ENCODE data around the gene FOXP1.
"Not testable (repeated sequence)": the region's sequence is repeated elsewhere in the genome, so short reads cannot be mapped to it uniquely, and the experiment has no call there.

The FOXP1 gene

DNA sequence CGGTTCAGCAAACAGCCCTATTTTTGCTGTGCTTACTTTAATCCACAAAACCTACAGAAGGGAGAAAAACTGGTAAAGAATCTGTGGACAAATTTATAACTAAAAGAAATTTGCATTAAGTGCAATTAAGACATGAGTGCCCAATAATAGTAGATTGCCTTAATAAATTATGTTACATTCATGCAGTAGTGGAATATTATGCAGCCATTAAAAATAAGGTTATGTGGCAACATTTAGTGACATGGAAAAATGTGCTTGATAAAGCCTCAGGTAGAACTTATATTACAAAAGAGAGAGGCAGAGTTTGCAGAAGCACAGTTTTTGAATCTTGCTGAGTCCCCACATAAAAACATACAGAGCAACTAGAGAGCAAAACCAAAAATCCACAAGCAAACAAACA is 253.0 kb downstream of the FOXP1 start:
- DNase-seq (ENCODE audit: low read depth in 3 of 3) = no peak

DNA sequence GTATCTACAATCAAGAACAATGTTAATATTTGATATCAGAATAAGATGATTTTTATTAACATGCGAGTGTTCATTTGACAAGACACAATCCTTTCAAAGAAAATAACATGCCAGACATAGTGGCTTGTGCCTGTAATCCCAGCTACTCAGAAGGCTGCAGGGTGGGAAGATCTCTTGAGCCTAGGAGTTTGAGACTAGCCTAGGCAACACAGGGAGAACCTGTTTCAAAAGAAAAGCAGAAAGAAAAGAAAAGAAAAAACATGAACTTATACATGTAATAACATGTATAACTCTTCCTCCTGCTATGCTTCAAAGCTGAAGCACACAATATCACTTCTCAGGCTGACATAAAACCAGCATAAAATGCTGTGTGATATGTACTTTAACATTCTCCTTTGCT is 253.7 kb downstream of the FOXP1 start:
- no peak for DNase-seq (ENCODE audit: low read depth in 3 of 3)

DNA sequence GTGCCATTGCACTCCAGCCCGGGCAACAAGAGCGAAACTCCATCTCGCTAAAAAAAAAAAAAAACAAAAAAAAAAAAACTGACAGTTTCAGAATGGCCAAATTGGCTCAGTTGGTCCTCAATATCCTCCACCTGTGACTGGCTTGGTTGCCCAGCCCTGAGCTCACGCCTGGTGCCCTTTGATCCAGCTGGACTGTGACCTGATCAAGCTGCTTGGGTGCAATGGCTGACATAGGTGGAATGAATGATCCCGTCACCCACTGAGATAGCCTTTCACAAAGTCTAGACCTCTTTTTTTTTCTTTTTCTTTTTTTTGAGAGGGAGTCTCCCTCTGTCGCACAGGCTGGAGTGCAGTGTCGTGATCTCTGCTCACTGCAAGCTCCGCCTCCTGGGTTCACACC is 254.6 kb downstream of the FOXP1 start:
- no peak for DNase-seq (ENCODE audit: low read depth in 3 of 3)

DNA sequence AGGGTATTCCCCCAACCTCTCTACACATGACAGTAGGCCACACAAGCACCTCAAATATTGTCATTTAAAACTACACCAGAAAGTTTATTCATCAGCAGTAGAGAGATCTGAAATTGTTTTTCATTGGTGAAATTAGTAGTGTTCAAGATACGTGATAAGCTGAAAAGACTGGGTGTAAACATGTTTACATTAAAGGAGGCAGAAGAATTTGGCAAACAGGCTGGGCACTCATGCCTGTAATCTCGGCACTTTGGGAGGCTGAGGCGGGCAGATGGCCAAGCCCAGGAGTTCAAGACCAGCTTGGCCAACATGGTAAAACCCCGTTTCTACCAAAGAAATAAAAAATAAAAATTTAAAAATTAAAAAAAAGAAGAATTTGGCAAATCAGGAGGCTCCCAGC is 255.6 kb downstream of the FOXP1 start:
- DNase-seq (ENCODE audit: low read depth in 3 of 3) = no peak

DNA sequence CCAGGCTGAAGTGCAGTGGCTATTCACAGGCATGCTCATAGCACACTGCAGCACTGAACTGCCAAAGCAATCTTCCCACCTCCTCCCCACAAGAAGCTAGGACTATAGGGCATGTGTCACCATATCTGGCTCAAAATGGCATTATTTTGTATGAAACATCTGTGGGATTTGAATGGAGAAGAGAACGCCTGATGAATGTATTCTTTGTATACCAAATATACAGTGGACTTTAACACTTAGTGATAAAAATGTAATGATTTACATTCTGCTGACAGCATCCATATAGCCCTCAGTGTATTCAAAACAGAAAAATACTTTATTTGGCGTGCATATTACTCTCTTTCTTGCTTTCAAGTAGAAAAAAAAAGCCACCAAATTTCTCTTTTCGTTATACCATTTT is 257.8 kb downstream of the FOXP1 start:
- no peak for DNase-seq (ENCODE audit: low read depth in 3 of 3)

DNA sequence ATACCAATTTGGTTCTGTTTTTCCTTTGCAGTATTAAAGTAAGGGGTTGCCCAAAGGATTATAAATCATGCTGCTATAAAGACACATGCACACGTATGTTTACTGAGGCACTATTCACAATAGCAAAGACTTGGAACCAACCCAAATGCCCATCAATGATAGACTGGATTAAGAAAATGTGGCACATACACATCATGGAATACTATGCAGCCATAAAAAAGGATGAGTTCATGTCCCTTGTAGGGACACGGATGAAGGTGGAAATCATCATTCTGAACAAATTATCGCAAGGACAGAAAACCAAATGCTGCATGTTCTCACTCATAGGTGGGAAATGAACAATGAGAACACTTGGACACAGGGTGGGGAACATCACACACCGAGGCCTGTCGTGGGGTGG is 259.3 kb downstream of the FOXP1 start:
- not testable (repeated sequence) for DNase-seq (ENCODE audit: low read depth in 3 of 3)

DNA sequence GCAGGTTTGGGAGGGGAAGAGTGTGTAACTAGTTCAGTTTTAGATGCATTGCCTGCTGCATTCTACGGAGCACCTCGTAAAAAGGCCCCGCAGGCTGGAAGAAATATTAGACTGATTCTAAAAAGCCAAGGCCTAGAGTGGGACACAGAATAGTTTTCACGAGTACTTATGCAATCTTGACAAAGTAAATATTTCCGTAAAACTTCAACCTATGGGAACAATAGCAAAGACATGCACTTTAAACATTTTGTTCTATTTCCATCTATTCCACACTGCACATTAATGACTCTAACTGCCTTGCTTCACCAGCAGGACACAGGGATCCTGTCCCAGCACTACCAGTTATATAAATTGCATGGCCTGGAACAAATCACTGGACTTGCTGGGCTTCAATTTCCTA is 260.0 kb downstream of the FOXP1 start:
- DNase-seq (ENCODE audit: low read depth in 3 of 3) = no peak

DNA sequence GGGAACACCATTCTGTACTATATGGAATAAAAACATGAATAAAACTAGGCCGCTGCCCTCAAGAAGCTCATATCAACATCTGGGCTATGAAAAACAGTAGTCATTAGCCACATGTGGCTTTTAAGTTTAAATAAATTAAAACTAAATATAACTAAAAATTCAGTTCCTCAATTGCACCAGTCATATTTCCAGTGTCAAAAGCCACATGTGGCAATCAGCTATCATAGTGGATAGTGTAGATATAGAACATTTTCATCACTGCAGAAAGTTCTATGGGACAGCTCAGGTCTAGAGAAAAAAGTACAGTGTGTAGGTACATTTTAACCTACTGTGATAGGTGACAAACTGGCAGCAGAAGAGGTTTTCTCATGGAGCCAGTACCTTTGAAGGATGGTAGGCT is 261.4 kb downstream of the FOXP1 start:
- DNase-seq (ENCODE audit: low read depth in 3 of 3) = no peak

DNA sequence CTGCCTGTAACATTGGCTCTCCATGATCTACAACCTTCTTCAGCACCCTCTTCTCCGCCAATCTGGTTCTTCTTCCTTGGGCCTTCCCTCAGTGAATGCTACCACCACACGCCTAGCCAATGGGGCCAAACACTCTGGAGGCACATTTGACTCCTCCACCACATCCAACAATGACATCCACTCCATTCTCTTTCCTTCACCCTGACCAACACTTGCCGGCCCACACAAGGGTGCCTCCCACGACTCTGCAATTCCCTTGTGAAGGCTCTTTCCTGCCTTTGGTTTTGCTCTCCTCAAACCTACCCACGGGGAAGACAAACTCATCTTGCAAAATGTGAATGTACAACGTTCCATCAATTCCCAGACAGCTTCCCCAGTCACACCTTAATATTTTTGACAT is 263.8 kb downstream of the FOXP1 start:
- DNase-seq (ENCODE audit: low read depth in 3 of 3) = no peak

DNA sequence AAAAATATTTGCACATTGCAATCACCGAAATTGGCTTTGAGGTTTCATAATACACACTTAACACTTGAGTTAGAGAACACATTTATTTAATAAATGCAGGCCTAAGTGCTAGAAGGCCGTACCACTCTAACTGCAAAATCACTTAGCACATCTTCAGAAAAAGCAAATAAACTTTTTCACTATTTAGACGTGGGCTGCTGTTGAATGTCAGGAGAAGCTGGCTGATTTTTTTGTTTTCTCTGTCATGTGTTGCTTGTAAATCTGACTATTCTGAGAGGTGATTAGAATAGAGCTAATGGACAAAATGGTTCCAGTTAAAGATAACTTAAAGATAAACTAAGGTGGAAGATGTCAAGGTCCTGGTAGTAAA is 265.1 kb downstream of the FOXP1 start:
- no peak for DNase-seq (ENCODE audit: low read depth in 3 of 3)

DNA sequence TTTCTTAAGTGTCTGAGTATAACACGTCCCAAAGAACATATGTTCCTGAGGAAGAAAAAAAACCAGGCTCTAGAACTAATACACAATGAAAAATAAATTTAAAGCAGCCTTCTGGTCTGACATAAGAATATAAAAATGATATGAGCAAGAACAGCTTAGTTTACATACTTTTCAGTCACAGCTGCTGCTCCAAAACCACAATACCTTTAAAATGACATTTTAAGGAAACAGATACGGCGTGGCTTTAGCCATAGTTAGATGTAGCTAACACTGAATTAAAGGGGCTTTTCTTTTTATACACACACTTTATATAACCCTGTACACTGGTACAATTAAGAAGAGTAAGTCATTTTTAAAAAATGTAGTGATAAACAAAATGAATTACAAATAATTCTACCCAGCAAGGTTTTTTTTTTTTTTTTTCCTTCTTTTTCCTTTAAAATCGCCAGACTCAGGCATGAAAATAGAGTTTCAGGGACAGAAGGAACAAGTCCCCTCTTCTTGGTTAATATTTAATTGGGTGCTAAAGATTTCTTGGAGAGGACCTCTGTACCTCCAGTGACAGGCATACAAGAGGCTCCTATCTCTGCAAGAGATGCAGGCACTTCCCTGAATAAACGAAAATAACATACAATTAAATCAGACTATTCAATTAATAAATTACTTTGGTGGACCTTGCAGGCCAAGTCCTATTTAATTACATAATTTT is 265.6 kb downstream of the FOXP1 start:
- no peak for DNase-seq (ENCODE audit: low read depth in 3 of 3)

DNA sequence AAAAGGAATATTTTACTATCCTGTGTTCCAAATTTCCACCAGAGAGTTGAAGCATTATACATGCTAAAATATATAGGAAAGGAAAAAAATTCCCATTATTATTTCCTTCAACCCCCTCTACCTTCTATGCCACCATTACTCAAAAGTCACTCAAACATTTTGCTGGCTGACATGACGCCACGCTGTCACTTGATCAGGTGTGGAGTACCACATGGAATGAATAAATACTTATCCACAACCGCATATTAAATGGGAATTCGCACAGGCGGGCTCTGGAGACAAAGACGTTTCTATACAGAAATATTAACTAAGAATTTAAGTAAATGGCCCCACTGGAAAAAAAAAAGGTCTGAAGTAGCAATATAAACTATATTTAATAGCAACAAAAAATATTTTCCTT is 266.4 kb downstream of the FOXP1 start:
- DNase-seq (ENCODE audit: low read depth in 3 of 3) = no peak

DNA sequence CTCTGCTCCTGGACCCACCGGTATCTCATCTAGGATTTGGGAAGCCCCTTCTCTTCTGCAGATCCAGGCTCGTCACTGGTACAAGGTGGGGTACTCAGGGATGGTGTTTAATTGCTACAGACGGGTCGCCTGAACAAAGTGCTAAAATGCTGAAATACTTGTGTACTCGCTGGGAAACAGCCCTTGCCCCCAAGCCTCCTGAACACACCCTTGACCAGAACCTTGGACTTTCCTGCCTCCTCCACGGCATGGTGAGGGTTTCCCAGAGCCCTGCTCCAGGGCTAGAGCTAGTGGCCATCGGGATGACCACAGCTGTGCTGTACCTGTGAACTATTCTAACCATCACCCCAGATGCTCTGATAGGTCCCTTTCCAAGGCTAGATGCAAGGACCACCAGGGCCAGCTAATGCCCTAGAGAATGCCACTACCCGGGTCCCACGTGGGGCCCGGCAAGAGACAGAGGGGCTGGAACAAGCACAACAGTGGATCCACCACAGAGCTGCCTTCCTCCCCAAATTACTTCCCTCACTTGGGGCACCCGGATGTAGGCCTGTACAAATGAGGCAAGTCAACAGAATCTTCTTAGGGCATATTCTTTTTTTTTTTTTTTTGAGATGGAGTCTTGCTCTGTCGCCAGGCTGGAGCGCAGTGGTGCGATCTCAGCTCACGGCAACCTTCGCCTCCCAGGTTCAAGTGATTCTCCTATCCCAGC is 267.3 kb downstream of the FOXP1 start:
- no peak for DNase-seq (ENCODE audit: low read depth in 3 of 3)

DNA sequence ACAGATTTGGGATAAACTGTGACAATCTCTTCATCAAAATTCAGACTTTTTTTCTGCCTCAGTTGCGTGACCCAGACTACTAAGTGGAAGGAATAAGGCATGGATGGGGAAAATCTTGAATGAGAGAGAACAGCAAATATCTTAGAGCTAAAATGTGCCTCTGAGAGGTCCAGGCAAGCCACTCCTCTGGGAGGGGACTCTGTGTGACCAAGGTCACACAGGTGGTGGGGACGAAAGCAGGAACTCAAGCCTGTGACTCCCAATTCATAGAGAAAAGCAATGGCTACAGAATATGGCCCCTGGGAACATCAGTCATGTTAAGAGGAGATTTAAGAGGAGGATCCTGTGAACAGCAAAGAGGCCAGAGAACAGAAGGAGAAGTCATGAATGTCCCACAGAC is 268.1 kb downstream of the FOXP1 start:
- DNase-seq (ENCODE audit: low read depth in 3 of 3) = no peak

DNA sequence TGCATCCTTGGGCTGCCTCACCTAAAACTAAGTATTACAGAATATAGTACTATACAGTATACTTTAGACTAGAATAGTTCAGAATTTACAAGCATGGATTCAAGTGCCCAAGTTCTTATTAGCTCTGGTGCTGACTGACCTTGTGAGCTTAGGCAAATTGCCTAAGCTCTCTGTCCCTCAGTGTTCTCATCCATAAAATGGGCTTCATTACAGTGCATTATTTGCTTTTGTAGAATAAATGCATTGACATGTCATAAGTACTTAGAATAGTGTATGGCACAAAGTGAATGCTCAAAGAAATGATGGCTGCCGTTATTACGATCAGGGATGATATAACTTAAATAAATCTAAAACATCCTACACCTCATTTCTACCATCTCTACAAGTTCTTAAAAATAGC is 269.7 kb downstream of the FOXP1 start:
- no peak for DNase-seq (ENCODE audit: low read depth in 3 of 3)

DNA sequence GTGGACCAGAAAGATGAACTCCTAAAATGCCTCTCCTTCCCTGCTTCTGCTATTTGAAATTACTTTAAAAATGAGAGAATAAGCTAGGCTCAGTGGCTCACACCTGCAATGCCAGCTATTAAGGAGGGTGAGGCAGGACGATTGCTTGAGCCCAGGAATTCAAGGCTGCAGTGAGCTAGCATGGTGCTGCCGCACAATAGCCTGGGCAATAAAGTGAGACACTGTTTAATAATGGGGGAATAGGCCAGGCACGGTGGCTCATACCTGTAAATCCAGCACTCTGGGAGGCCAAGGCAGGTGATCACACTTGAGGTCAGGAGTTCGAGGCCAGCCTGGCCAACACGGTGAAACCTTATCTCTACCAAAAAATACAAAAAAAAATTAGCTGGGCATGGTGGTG is 271.1 kb downstream of the FOXP1 start:
- no peak for DNase-seq (ENCODE audit: low read depth in 3 of 3)

DNA sequence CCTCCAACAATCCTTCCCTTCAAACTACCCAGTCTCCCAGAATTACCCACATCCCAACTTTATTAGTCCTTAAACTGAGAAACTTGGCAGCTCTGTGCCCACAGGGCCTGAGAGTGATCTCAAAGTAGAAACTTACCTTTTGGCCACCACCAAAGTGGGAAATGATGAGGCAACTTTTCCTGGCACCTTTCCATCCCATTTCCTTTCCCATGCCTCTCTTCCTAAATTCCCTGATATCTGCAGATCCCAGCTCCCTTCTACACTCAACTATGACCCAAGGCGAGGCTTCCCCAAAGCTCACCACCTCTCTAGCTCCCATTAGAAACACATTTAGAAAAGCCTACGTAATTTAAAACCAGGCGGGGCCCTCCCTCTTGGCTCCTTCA is 271.9 kb downstream of the FOXP1 start:
- no peak for DNase-seq (ENCODE audit: low read depth in 3 of 3)

DNA sequence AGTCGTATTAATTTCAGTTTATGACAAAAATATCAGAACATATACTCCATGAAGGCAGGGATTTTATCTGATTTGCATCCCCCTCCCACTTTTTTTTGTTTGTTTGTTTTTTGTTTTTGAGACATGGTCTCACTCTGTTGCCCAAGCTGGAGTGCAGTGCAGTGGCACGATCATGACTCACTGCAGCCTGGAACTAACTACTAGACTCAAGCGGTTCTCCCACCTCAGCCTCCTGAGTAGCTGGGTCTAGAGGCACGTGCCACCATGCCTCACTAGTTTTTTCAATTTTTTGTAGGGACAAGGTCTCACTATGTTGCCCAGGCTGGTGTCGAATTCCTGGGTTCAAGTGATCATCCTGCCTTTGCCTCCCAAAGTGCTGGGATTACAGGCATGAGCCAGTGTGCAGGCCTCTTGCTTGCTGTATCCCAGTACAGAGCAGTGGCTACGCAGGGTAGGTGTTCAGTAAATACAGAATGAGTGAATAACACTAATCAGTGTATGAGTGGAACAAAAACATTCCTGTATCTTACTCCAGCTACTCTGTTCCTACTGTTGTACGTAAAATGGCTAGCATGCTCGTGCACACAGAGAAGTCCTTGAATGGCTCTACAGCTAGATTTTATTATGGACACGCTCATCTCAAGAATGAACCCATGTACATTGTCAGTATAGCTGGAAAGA is 272.4 kb downstream of the FOXP1 start:
- no peak for DNase-seq (ENCODE audit: low read depth in 3 of 3)

DNA sequence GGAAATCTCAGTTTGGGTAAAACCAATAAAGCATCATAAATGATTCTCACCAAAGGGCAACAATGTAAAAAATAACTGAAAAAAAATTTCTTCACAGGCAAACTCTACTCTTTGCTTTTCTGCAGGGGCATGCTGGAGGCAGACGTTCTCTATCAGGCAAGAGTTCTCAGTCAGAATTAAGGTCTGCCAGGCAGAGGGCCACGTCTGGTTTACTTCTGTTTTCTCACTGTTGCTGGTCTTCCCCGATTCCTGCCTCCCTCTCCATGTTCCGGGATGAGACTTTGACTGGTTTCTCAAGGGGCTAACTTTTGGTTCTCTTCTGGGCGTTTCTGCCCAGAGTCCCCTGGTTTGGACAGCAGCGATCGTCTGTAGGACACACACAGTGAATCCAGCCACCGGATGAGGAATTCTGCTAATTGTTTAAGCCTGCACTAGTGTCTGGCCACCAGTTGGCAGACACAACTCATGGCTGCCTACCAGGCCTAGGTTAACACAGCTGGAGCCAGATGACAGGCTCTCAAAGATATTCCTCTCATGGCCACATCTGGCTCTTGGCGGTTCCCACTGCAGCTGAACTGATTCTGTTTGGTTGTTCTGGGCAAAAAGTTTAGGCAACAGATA is 273.1 kb downstream of the FOXP1 start:
- DNase-seq (ENCODE audit: low read depth in 3 of 3) = no peak

DNA sequence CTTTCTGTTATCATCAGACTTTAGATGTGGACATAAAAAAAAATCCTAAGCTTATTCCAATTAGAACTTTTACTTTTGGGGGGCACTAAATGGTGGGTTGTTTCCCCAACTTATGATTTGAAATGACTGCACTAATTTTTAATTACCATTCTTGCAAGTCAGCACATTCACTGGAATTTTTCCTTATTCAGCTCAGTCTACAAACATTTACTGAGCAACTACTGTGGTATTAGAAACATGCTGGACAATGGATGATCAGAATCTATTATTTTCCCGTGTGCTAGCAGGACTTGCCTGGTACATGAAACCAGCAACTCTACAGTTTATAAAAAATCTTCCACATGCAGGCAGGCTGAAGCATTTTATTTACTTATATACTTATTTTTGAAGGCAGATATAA is 273.6 kb downstream of the FOXP1 start:
- no peak for DNase-seq (ENCODE audit: low read depth in 3 of 3)

DNA sequence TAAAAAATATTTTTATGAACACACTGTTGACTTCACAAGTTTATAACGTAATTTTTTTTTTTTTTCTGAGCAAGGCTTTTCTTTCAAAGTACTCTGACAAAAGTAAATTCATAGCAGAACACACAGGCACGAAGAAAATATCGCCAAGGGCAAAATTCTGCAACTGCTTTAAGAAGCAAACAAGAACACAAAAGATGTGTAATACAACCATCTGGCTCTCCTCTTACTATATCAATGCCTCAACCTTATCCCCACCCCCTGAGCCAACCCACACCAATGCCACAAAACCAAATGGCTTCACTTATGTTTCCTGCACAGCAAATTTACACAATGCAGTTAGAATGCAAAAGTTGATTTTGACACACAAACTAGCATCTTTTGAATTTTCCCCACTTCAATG is 274.2 kb downstream of the FOXP1 start:
- DNase-seq (ENCODE audit: low read depth in 3 of 3) = peak in 1 of 3 donors; percentile 32

DNA sequence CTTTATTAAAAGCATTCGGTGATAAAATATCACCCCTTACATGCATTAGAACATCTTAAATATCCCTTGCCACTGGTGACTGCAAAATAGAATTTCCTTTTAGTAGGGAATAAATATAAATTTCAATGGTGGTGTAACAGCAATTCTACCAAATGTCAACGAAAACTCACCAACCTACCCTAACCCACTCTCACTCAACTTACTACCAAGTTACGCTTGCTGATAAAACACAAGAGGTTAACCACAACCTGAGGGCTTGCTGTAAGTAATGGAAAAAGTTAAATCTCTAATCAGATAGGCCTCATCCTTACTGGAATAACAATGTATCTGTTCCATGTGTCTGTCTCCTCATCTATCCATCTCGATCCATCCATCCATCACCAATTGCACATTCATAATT is 274.7 kb downstream of the FOXP1 start:
- DNase-seq (ENCODE audit: low read depth in 3 of 3) = no peak

All from stimulated activated CD4-positive, alpha-beta T cell treated with anti-CD3 and anti-CD28 coated beads, TNF-alpha, amount 100 ng/mL, for 48 hours (primary cell).